ENCODE measurements around the gene TUFT1. TPM values are rescaled to one million over a fixed set of nuclear protein-coding genes. Genes with fewer than 3 reads are reported as not detected.

Gene TUFT1
- total RNA-seq, 1 experiment from 2014 or later = 34.9 TPM

GRCh38 chr1:151583796-151584195, 43.7 kb downstream of the TUFT1 start:
- no TSS peak for BruUV-seq (replicated peaks)
- intact Hi-C loops (cut with micrococcal nuclease; ENCODE audit: unreplicated experiment) = no loop called here
- no peak overlapping the region for H3K4me3 Mint-ChIP-seq (ENCODE audit: unreplicated experiment)
- H3K9me3 Mint-ChIP-seq (ENCODE audit: unreplicated experiment) = no peaks in the 10 kb centered on the region
- peaks cover 41% of the 10 kb centered on the region for H3K4me1 Mint-ChIP-seq (ENCODE audit: low read depth, unreplicated experiment)
- ChIA-PET POLR2A (no interaction called here), CTCF (no interaction called here)
- H3K27ac Mint-ChIP-seq (ENCODE audit: unreplicated experiment) = no peak overlapping the region
- no peaks in the 10 kb centered on the region for H3K27me3 ChIP-seq (replicated peaks; ENCODE audit: control insufficient read depth, insufficient read depth, low read length)
- H3K36me3 ChIP-seq (ENCODE audit: control insufficient read depth, insufficient read depth, low read length) = peaks cover 1% of the 10 kb centered on the region
- H3K36me3 Mint-ChIP-seq (ENCODE audit: insufficient read depth, unreplicated experiment) = peaks cover 71% of the 10 kb centered on the region
- no peaks in the 10 kb centered on the region for H3K27me3 Mint-ChIP-seq (ENCODE audit: insufficient read depth, unreplicated experiment)
- no peak overlapping the region for H3K4me3 ChIP-seq (ENCODE audit: low read depth, low read length)
- peaks cover 21% of the 10 kb centered on the region for H3K4me1 ChIP-seq
- H3K9me3 ChIP-seq = no peaks in the 10 kb centered on the region
- no peak for TF ChIP-seq CTCF (IDR thresholded peaks at IDR 0.05; ENCODE audit: insufficient read depth in 1 of 2, low read depth in 1 of 2, low read length in 1 of 2, severe bottlenecking in 1 of 2, unreplicated experiment in 1 of 2)
- DNase-seq = no peak

GRCh38 chr1:151584278-151584677, 44.2 kb downstream of the TUFT1 start:
- no peak for TF ChIP-seq CTCF (IDR thresholded peaks at IDR 0.05; ENCODE audit: insufficient read depth in 1 of 2, low read depth in 1 of 2, low read length in 1 of 2, severe bottlenecking in 1 of 2, unreplicated experiment in 1 of 2)
- Mint-ChIP-seq H3K4me1 (ENCODE audit: low read depth, unreplicated experiment) (peaks cover 40% of the 10 kb centered on the region), H3K36me3 (ENCODE audit: insufficient read depth, unreplicated experiment) (peaks cover 67% of the 10 kb centered on the region), H3K27me3 (ENCODE audit: insufficient read depth, unreplicated experiment) (no peaks in the 10 kb centered on the region), H3K4me3 (ENCODE audit: unreplicated experiment) (no peak overlapping the region), H3K27ac (ENCODE audit: unreplicated experiment) (peak overlapping the region; percentile 33), H3K9me3 (ENCODE audit: unreplicated experiment) (no peaks in the 10 kb centered on the region)
- H3K4me1 ChIP-seq = peaks cover 21% of the 10 kb centered on the region
- ChIA-PET POLR2A (no interaction called here), CTCF (no interaction called here)
- H3K27me3 ChIP-seq (replicated peaks; ENCODE audit: control insufficient read depth, insufficient read depth, low read length) = no peaks in the 10 kb centered on the region
- H3K9me3 ChIP-seq = no peaks in the 10 kb centered on the region
- peaks cover 1% of the 10 kb centered on the region for H3K36me3 ChIP-seq (ENCODE audit: control insufficient read depth, insufficient read depth, low read length)
- intact Hi-C loops (cut with micrococcal nuclease; ENCODE audit: unreplicated experiment) = no loop called here
- DNase-seq = no peak
- no peak overlapping the region for H3K4me3 ChIP-seq (ENCODE audit: low read depth, low read length)
- no TSS peak for BruUV-seq (replicated peaks)

GRCh38 chr1:151584780-151585179, 44.7 kb downstream of the TUFT1 start:
- Mint-ChIP-seq H3K27me3 (ENCODE audit: insufficient read depth, unreplicated experiment) (no peaks in the 10 kb centered on the region), H3K36me3 (ENCODE audit: insufficient read depth, unreplicated experiment) (peaks cover 62% of the 10 kb centered on the region), H3K9me3 (ENCODE audit: unreplicated experiment) (peaks cover 3% of the 10 kb centered on the region), H3K27ac (ENCODE audit: unreplicated experiment) (peak overlapping the region; percentile 33), H3K4me1 (ENCODE audit: low read depth, unreplicated experiment) (peaks cover 40% of the 10 kb centered on the region), H3K4me3 (ENCODE audit: unreplicated experiment) (no peak overlapping the region)
- Histone ChIP-seq H3K4me3 (ENCODE audit: low read depth, low read length) (no peak overlapping the region), H3K4me1 (peaks cover 21% of the 10 kb centered on the region), H3K36me3 (ENCODE audit: control insufficient read depth, insufficient read depth, low read length) (peaks cover 1% of the 10 kb centered on the region), H3K9me3 (no peaks in the 10 kb centered on the region), H3K27me3 (replicated peaks; ENCODE audit: control insufficient read depth, insufficient read depth, low read length) (no peaks in the 10 kb centered on the region)
- no peak for DNase-seq
- BruUV-seq (replicated peaks) = no TSS peak
- POLR2A ChIA-PET = no interaction called here
- TF ChIP-seq CTCF (IDR thresholded peaks at IDR 0.05; ENCODE audit: insufficient read depth in 1 of 2, low read depth in 1 of 2, low read length in 1 of 2, severe bottlenecking in 1 of 2, unreplicated experiment in 1 of 2) = no peak
- intact Hi-C loops (cut with micrococcal nuclease; ENCODE audit: unreplicated experiment) = no loop called here
- CTCF ChIA-PET = no interaction called here

Measured in Caco-2 (cell line).